Measurements from ENCODE around the gene KDSR. TPM values are rescaled to one million over a fixed set of nuclear protein-coding genes. Genes with fewer than 3 reads are reported as not detected.

KDSR gene
- total and polyA plus RNA-seq, 2 donors from 2014 or later: 22.5 to 73.5 TPM

- no peaks in the 10 kb centered on the region for H3K9me3 ChIP-seq (ENCODE audit: control insufficient read depth in 2 of 3, insufficient read depth in 1 of 3, low read length in 3 of 3)
- no peak for FAIRE-seq
- TF ChIP-seq, protein P1, sequence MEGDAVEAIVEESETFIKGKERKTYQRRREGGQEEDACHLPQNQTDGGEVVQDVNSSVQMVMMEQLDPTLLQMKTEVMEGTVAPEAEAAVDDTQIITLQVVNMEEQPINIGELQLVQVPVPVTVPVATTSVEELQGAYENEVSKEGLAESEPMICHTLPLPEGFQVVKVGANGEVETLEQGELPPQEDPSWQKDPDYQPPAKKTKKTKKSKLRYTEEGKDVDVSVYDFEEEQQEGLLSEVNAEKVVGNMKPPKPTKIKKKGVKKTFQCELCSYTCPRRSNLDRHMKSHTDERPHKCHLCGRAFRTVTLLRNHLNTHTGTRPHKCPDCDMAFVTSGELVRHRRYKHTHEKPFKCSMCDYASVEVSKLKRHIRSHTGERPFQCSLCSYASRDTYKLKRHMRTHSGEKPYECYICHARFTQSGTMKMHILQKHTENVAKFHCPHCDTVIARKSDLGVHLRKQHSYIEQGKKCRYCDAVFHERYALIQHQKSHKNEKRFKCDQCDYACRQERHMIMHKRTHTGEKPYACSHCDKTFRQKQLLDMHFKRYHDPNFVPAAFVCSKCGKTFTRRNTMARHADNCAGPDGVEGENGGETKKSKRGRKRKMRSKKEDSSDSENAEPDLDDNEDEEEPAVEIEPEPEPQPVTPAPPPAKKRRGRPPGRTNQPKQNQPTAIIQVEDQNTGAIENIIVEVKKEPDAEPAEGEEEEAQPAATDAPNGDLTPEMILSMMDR (IDR thresholded peaks at IDR 0.05; ENCODE audit: borderline replicate concordance, extremely low read depth, insufficient read depth): no peak
- H3K4me1 ChIP-seq (ENCODE audit: control insufficient read depth in 2 of 3, insufficient read depth in 2 of 3, low read depth in 1 of 3, low read length in 3 of 3): no peaks in the 10 kb centered on the region
- no peak for DNase-seq
- intact Hi-C loops (cut with DNase I): no loop called here
- H3K4me3 ChIP-seq (ENCODE audit: low read length in 3 of 3): no peak overlapping the region
- no peaks in the 10 kb centered on the region for H3K27me3 ChIP-seq (ENCODE audit: control insufficient read depth, insufficient read depth, low read length)
- no peak overlapping the region for H3K27ac ChIP-seq (ENCODE audit: low read depth in 2 of 2, low read length in 2 of 2)
- H3K9ac ChIP-seq (ENCODE audit: low read length in 3 of 3): no peak overlapping the region
- no peaks in the 10 kb centered on the region for H3K36me3 ChIP-seq (ENCODE audit: control insufficient read depth in 2 of 3, insufficient read depth in 3 of 3, low read length in 3 of 3)
Observed at GRCh38 chr18:63284173-63284799, 82.7 kb downstream of the KDSR start.

- intact Hi-C loops (cut with DNase I): no loop called here
- Histone ChIP-seq H3K4me1 (ENCODE audit: control insufficient read depth in 2 of 3, insufficient read depth in 2 of 3, low read depth in 1 of 3, low read length in 3 of 3) (no peaks in the 10 kb centered on the region), H3K36me3 (ENCODE audit: control insufficient read depth in 2 of 3, insufficient read depth in 3 of 3, low read length in 3 of 3) (no peaks in the 10 kb centered on the region), H3K9me3 (ENCODE audit: control insufficient read depth in 2 of 3, insufficient read depth in 1 of 3, low read length in 3 of 3) (no peaks in the 10 kb centered on the region), H3K27me3 (ENCODE audit: control insufficient read depth, insufficient read depth, low read length) (no peaks in the 10 kb centered on the region), H3K4me3 (ENCODE audit: low read length in 3 of 3) (no peak overlapping the region), H3K27ac (ENCODE audit: low read depth in 2 of 2, low read length in 2 of 2) (no peak overlapping the region), H3K9ac (ENCODE audit: low read length in 3 of 3) (no peak overlapping the region)
- TF ChIP-seq, protein P1 (IDR thresholded peaks at IDR 0.05; ENCODE audit: borderline replicate concordance, extremely low read depth, insufficient read depth): no peak
- DNase-seq (no peak), FAIRE-seq (no peak)
Observed at GRCh38 chr18:63283305-63284094, 83.5 kb downstream of the KDSR start.

DNA sequence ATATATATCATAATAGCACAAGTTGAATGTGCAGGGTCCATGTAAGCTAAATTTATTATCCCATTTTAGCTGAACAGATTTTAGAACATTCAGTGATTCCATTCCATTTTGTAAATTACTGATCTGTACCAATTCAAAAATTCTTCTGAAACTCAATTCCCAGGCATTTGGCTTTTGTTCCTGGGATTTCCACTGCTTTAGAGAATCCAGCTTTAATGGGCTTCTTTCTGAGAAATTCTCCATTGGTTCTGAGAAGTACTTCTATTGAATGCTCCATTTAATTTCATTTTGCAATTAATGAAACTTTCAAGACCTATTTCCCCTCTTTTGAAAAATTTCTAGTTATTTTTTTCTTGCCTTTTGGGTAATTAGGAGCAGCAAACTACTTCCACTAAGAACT, 84.2 kb downstream of the KDSR start:
- Histone ChIP-seq H3K9me3 (ENCODE audit: control insufficient read depth in 2 of 3, insufficient read depth in 1 of 3, low read length in 3 of 3) (no peaks in the 10 kb centered on the region), H3K27ac (ENCODE audit: low read depth in 2 of 2, low read length in 2 of 2) (no peak overlapping the region), H3K9ac (ENCODE audit: low read length in 3 of 3) (no peak overlapping the region), H3K36me3 (ENCODE audit: control insufficient read depth in 2 of 3, insufficient read depth in 3 of 3, low read length in 3 of 3) (no peaks in the 10 kb centered on the region), H3K4me3 (ENCODE audit: low read length in 3 of 3) (no peak overlapping the region), H3K4me1 (ENCODE audit: control insufficient read depth in 2 of 3, insufficient read depth in 2 of 3, low read depth in 1 of 3, low read length in 3 of 3) (no peaks in the 10 kb centered on the region), H3K27me3 (ENCODE audit: control insufficient read depth, insufficient read depth, low read length) (no peaks in the 10 kb centered on the region)
- intact Hi-C loops (cut with DNase I): no loop called here
- TF ChIP-seq, protein P1 (IDR thresholded peaks at IDR 0.05; ENCODE audit: borderline replicate concordance, extremely low read depth, insufficient read depth): no peak
- FAIRE-seq (no peak), DNase-seq (no peak)

Other genes with a start within 250 kb of the KDSR start
- gene BCL2, start 47.4 kb downstream of the KDSR start, total RNA-seq: 39.2 TPM
- gene BCL2, start 47.4 kb downstream of the KDSR start, polyA plus RNA-seq (ENCODE audit: insufficient read depth, low read depth, low replicate concordance): 6.0 TPM
- 63.7 TPM for gene VPS4B, start 55.3 kb upstream of the KDSR start, total RNA-seq
- gene VPS4B, start 55.3 kb upstream of the KDSR start, polyA plus RNA-seq (ENCODE audit: insufficient read depth, low read depth, low replicate concordance): 15.7 TPM
- gene SERPINB5, start 109.8 kb upstream of the KDSR start, total RNA-seq: not detected
- gene SERPINB5, start 109.8 kb upstream of the KDSR start, polyA plus RNA-seq (ENCODE audit: insufficient read depth, low read depth, low replicate concordance): not detected
- not detected for gene SERPINB12, start 175.2 kb upstream of the KDSR start, total RNA-seq
- gene SERPINB12, start 175.2 kb upstream of the KDSR start, polyA plus RNA-seq (ENCODE audit: insufficient read depth, low read depth, low replicate concordance): not detected
- not detected for gene SERPINB13, start 220.1 kb upstream of the KDSR start, total RNA-seq
- gene SERPINB13, start 220.1 kb upstream of the KDSR start, polyA plus RNA-seq (ENCODE audit: insufficient read depth, low read depth, low replicate concordance): not detected